Measurements from ENCODE around the gene NGB. TPM values are rescaled to one million over a fixed set of nuclear protein-coding genes. Genes with fewer than 3 reads are reported as not detected.

Gene NGB
- total and polyA plus RNA-seq, 2 of the 8 experiments (the other 6 are each of a cell fraction or from before 2014, with no cell fraction given) = 0.30 to 0.60 TPM

DNA sequence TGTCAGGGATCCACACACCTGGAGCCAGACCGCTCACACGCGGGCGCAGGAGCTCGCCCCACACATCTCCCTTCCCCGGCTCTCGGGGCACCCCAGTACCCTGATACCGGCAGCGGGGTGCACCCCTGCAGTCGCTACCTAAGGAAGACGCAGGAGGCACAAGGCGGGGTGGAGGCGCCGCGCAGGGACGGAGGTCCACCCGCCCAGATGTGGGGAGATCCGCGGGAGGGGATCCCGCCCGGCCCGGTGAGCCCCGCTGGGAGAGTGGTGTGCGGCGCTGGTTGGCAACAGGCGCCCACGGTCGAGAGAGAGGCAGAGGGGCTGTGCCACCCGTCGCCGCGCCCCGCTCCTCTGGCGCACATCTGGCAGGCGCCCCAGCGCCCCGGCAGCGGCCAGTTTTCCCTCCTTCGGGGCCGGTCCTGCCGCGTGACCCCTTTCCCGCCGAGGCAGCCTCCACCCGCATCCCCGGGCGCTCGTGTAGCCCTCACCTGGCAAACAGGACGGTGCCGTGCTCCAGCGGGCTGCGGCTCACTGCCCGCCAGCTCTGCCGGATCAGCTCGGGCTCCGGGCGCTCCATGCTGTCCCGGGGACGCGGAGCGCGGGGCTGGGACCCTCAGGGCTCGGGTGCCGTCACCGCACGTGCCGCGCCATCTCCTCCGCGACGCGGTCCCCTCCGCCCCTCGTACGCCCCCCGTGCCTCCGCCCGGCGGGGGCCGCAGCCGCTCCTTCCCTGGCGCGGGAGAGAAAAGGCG lies 469 bp downstream of the NGB start (continued):
- TF ChIP-seq, protein P1, sequence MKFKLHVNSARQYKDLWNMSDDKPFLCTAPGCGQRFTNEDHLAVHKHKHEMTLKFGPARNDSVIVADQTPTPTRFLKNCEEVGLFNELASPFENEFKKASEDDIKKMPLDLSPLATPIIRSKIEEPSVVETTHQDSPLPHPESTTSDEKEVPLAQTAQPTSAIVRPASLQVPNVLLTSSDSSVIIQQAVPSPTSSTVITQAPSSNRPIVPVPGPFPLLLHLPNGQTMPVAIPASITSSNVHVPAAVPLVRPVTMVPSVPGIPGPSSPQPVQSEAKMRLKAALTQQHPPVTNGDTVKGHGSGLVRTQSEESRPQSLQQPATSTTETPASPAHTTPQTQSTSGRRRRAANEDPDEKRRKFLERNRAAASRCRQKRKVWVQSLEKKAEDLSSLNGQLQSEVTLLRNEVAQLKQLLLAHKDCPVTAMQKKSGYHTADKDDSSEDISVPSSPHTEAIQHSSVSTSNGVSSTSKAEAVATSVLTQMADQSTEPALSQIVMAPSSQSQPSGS (IDR thresholded peaks at IDR 0.05; ENCODE audit: low read length) = no peak
- TF ChIP-seq CTBP2 (IDR thresholded peaks at IDR 0.05; ENCODE audit: borderline replicate concordance, insufficient read depth, insufficient read length, low read length) (no peak), CEBPB (IDR thresholded peaks at IDR 0.05; ENCODE audit: low read depth, low read length) (no peak), SP1 (IDR thresholded peaks at IDR 0.05; ENCODE audit: low read depth, low read length) (no peak), JUN (IDR thresholded peaks at IDR 0.05; ENCODE audit: low read depth, low read length) (no peak), SUZ12 (IDR thresholded peaks at IDR 0.05; ENCODE audit: low read length) (peak; percentile 91), SRF (IDR thresholded peaks at IDR 0.05; ENCODE audit: low read depth, low read length) (no peak), EZH2 (IDR thresholded peaks at IDR 0.05; ENCODE audit: low read depth, low read length, severe bottlenecking) (peak; percentile 92), EGR1 (IDR thresholded peaks at IDR 0.05; ENCODE audit: borderline replicate concordance, low read depth, low read length) (no peak), KDM4A (IDR thresholded peaks at IDR 0.05; ENCODE audit: low read depth, low read length, severe bottlenecking) (peak; percentile 65), YY1 (IDR thresholded peaks at IDR 0.05; ENCODE audit: low read depth, low read length) (no peak), SIN3A (conservative IDR thresholded peaks at IDR 0.05 in 1 of 2, IDR thresholded peaks at IDR 0.05 in 1 of 2; ENCODE audit: low read depth in 1 of 2, low read length in 2 of 2) (no peak), TAF7 (optimal IDR thresholded peaks at IDR 0.05; ENCODE audit: borderline replicate concordance, low read depth, low read length) (no peak), BCL11A (IDR thresholded peaks at IDR 0.05; ENCODE audit: low read depth in 2 of 2, low read length in 2 of 2) (no peak), MAFK (IDR thresholded peaks at IDR 0.05; ENCODE audit: low read depth, low read length) (no peak), GABPA (IDR thresholded peaks at IDR 0.05; ENCODE audit: borderline replicate concordance, insufficient read depth, low read length) (peak; percentile 74; the same call in 1 of the 2 replicates), TEAD4 (IDR thresholded peaks at IDR 0.05; ENCODE audit: low read depth, low read length) (no peak)
- TF ChIP-seq, protein P2, sequence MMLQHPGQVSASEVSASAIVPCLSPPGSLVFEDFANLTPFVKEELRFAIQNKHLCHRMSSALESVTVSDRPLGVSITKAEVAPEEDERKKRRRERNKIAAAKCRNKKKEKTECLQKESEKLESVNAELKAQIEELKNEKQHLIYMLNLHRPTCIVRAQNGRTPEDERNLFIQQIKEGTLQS (IDR thresholded peaks at IDR 0.05; ENCODE audit: insufficient read depth, low read depth, low read length) = no peak
- TF ChIP-seq, protein P3, sequence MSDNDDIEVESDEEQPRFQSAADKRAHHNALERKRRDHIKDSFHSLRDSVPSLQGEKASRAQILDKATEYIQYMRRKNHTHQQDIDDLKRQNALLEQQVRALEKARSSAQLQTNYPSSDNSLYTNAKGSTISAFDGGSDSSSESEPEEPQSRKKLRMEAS (IDR thresholded peaks at IDR 0.05) = peak; percentile 71; the same call in 1 of the 2 replicates

All from H1 (cell line).